ENCODE data around the gene C2orf49. TPM values are rescaled to one million over a fixed set of nuclear protein-coding genes. Genes with fewer than 3 reads are reported as not detected.
A peak's percentile ranks its signal among the peaks of the same experiment; 100 is the strongest.

The C2orf49 gene
- total RNA-seq, 1 experiment from 2014 or later, result 6.7 TPM

- DNase-seq (ENCODE audit: low spot score), result no peak
These were observed 24.0 kb downstream of the C2orf49 start for GRCh38 chr2:105361102-105361889.

GRCh38 chr2:105362862-105363591 is 25.7 kb downstream of the C2orf49 start:
- DNase-seq (ENCODE audit: low spot score), result no peak

DNA sequence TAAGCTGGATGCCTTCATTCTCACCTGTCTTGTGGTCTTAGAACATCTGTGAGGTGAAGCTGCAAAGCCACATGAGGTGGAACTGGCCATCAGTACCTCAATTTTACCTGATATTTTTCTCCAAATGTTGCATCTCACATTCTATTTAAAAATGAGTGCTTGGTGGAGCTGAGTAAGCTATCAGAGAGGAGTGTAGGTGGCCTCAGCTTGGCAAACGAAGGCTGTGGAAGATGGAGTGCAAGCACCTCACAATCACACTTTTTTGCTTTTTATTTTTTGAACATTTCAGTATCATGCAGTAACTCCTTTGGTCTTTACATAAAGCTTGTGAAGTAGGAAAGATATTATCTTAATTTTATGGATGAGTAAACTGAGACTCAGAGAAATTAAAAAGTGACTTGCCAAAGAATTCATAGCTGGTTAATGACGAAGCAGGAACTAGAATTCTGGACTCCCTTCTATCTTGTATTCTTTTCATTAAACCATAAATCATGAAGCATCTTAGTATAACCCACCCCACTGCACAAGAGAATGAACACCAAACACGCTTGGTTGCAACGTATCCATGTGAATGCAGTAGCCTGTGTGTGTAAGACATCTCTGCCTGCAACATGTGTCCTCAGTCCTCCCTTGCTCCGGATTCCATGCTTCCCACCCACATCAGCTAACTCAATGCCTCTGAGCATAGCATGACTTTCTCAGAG is 27.2 kb downstream of the C2orf49 start:
- no peak for DNase-seq (ENCODE audit: low spot score)

GRCh38 chr2:105365206-105365605 is 27.9 kb downstream of the C2orf49 start:
- no peak for DNase-seq (ENCODE audit: low spot score)

DNA sequence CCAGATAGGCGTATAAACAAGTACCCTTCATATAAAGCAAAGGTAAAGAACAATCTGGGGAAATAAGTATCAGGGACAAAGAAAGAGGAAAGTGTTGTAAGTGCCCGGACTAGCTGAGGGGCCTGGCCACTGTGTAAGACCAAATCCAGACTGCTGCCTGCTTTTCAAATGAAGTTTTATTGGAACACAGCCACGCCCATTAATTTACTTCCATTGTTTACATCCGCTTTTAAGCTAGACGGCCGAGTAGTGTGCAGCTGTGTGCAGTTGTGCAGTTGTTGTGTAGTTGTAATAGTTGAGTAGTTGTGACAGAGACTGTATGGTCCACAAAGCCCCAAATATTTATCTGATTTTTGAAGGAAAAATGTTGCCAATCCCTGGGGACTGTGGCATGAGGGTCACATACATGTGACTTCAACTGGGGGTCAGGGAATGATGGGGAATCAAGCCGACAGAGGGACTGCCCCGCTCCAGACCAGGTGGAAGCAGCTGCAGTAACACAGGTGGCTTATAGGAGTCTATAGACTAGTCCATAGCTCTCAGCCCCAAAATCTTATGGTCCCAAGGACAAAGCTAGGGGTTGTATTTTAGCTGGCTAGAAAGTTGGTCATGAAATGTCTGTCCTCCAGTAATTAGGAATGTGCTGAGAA is 31.5 kb downstream of the C2orf49 start:
- no peak for DNase-seq (ENCODE audit: low spot score)

DNA sequence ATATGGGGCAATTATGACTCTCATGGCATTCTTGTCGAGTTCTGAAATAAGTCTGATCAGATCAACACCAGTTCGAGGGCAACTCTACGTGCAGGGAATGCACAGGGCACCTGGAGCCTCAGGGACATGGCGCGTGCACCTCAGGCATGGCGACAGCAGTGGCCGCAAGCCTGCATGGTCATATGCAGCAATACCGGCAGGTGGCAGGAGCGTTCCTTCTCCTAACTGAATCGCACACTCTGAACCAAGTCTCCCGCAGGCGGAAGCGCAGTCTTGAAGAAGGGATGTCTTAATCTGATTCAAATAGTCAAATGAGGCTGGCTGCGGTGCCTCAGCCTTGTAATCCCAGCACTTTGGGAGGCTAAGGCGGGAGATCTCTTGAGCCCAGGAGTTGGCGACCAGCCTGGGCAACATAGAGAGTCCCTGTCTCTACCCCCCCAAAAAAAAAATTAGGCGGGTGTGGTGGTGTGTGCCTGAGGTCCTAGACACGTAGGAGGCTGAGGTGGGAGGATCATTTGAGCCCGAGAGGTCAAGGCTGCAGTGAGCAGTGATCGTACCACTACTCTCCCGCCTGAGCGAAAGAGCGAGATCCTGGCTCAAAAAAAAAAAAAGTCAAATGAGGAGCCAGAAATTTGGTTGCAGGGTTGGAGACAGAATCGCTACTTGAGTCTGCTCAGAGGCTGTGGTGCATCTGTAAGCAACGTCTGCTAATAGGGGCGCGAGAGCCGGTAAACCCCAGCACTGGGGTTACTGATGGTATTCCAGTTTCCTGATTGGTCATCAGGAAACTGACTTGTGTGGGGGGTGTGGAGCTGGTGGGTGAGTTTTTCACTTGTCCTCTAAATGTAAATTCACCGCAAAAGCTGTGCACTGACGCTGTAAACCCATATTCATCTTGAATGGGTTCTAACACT is 32.7 kb downstream of the C2orf49 start:
- DNase-seq (ENCODE audit: low spot score), result peak; percentile 80

DNA sequence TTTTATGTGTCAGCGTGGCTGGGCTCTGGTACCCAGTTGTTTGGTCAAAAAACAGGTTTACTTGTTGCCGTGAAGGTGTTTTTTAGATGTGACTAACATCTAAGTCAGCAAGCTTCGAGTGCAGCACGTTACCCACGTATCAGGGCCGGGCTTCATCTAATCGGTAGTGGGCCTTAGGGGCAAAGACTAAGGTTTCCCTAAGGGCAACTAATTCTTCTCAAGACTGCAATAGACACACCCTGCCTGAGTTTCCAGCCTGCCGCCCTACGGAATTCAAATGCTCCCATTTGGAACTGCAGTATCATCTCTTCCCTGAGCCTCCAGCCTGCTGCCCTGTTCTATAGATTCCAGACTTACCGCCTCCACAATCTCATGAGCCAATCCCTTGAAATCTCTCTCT is 33.8 kb downstream of the C2orf49 start:
- no peak for DNase-seq (ENCODE audit: low spot score)

DNA sequence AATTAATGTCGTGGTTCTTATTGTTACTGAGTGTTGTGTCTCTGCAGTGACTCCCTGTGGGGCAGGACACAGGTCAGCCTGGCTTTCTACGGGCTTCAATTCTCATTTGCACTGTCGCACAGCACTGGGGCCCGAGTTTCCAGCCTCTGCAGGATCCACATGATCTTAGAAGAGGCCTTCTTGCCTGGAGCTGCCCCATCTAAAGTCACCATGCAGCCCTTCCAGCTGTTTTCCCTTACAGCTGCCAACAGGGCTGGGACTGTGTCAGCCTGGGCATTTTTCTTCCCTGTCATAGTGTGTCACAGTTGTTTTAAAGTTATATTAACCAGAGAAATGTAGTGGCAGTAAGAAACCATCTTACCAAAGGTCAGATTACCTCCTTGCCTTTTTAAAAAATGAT is 34.5 kb downstream of the C2orf49 start:
- no peak for DNase-seq (ENCODE audit: low spot score)

GRCh38 chr2:105373344-105373781 is 36.0 kb downstream of the C2orf49 start:
- DNase-seq (ENCODE audit: low spot score), result no peak

DNA sequence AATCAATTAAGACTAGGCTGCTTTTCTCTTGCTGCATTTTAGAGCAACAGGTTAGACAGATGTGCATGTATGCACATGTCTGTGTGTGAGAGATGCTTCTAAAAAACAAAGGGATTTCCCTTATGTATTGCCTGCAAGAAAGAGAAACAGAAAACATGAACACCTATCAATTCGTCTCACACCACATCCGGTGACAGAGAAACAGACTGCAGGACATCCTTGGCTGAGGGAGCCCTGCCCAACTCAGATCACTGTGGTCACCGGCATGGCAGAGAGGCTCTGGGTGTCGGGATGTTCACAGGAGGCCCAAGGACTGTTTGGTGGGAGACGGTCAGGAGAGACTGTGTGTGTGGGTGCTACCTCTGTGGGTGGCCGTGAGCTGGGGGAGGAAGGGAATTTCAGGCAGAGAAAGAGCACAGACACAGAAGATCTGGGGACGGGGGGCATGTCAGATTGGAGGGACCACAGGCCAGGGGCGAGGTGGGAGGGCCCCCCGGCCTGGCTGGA is 36.6 kb downstream of the C2orf49 start:
- no peak for DNase-seq (ENCODE audit: low spot score)

- DNase-seq (ENCODE audit: low spot score), result no peak
These were observed 37.7 kb downstream of the C2orf49 start for GRCh38 chr2:105375001-105375561.

GRCh38 chr2:105376010-105376409 is 38.7 kb downstream of the C2orf49 start:
- no peak for DNase-seq (ENCODE audit: low spot score)

DNA sequence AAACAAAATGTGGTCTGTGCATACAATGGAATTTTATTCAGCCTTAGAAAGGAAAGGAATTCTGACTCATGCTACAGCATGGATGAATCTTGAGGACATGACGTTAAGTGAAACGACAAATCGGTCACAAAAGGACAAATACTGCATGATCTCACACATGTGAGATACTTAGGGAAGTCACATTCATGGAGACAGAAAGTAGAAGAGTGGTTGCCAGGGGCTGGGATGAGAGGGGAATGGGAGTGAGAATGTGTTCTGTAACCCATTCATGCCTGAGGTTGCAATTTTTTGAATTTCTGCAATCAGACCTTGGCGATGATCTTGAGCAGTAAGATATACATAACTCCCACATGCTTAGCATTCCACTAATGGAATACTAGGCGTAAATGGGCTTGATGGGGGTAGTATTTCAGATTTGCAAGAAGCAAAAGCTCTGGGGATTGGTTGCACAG is 39.5 kb downstream of the C2orf49 start:
- DNase-seq (ENCODE audit: low spot score), result no peak

DNA sequence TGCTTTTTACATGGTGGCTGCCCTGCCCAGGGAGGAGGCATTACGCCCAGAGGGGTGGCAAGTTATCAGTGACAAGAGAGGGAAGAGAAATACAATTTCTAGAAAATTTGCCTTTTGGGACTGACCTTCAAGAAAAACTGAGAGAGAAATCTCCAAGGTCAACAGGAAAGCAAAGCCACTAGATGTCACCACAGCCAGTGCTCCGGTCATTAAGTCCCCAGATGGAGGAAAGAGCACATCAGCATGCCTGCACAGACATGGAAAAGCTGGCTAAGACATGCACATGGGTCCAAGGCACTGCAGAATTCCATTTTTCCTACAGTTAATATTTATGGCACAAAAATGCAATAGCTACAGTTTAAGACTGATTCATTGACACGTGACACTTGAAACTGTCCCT is 40.5 kb downstream of the C2orf49 start:
- peak; percentile 46 for DNase-seq (ENCODE audit: low spot score)

DNA sequence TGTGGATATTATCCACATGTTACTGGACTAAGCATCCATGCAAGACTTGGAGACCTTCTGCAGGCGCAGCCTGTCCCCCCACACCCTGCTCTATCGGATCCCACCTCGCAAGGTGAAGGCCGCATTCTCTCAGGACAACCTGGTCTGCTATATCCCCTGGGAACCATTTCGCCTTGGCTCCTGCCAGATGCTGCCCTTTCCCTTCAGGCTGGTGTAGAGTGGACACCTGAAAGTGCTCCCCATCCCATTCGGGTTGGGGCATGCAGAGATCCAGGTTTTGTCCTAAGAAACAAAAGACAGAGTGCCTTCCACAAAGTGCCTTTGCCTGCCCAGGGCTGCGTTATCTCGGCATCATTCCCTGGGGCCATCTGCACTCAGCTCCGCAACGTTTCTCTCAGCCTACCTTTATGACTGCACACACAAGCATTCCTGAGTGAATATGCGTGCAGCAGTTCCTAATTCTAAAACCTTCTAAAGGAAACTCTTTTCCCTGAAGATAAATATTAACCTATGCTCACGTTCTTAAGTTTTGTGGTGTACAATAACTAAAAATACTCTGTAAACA is 41.0 kb downstream of the C2orf49 start:
- DNase-seq (ENCODE audit: low spot score), result no peak

GRCh38 chr2:105378921-105379383 is 41.6 kb downstream of the C2orf49 start:
- DNase-seq (ENCODE audit: low spot score), result no peak

DNA sequence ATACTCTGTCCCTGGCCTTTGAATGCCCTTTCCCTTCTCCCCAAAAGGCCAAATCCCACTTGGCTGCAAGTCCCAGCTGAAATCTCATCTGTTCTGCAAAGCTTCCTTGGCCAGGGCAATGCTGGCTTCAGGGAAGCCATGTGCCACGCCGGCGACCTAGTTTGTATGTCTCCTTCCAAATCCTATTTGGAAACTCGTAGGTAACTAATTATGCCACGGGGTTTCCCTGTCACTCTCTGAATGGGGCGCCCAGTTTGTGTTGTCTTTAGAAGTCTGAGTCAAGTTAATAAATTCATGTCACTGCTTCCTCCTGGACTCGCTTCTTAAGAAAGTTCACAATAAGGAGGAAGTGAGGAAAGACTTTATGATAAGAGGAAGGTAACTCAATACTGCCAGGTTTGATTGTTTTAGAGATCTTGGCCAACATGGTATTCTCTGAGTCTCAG is 42.4 kb downstream of the C2orf49 start:
- no peak for DNase-seq (ENCODE audit: low spot score)

GRCh38 chr2:105380432-105381100 is 43.2 kb downstream of the C2orf49 start:
- DNase-seq (ENCODE audit: low spot score), result no peak

- no peak for DNase-seq (ENCODE audit: low spot score)
These were observed 43.8 kb downstream of the C2orf49 start for GRCh38 chr2:105381101-105381668.
